Left cardiac atrium (tissue), 4 donors: ENCODE measurements around the gene SLC12A3. TPM values are rescaled to one million over a fixed set of nuclear protein-coding genes. Genes with fewer than 3 reads are reported as not detected.
A peak's percentile ranks its signal among the peaks of the same experiment; 100 is the strongest.
"Not testable (repeated sequence)": the region's sequence is repeated elsewhere in the genome, so short reads cannot be mapped to it uniquely, and the experiment has no call there.

Experiments used
- ATAC-seq, 2 donors: fragments of 200-7000 bp; cut with Tn5 transposase; one replicate each; pipeline ENCODE4 v1.9.1; 2020; ENCODE audit warnings: mild to moderate bottlenecking in 2 of 2, moderate library complexity in 2 of 2
- DNase-seq: peaks from one replicate; pipeline ENCODE4 v3.0.0-alpha.2; 2020
- intact Hi-C, 2 donors: fragments of 100-400 bp; cut with DNase I; formaldehyde crosslinking; loops; one replicate each; pipeline versions ENCODE4 v1.14.1 to v1.15.1; 2022 to 2023
- total RNA-seq, 2 donors: library from RNA; stranded (reverse); fragmentation: NEBNext Ultra II Directional; extraction: Animal tissue kit (Norgen Biotek cat#: 25700); gene quantifications; one replicate each; pipeline ENCODE4 v1.2.1, GENCODE V29; 2021
- donor health status: DM: no; HTN: yes; CAD: no.
- donor health status: DM: no; HTN: yes; CAD: no; lungs with severe emphysema.
- donor health status: DM: yes; HTN: yes; CAD: no.
- donor health status: Dilated cardiomyopathy.

The SLC12A3 gene
- total RNA-seq, 2 donors from 2014 or later, result not detected

GRCh38 chr16:56931892-56932720 lies 67.1 kb downstream of the SLC12A3 start, which contains the start of gene HERPUD1:
Gene HERPUD1, plus strand, starts transcription at chr16:56932142. Its CDS starts 103 bp downstream, at chr16:56932245.
- peak; percentile 96 to 97 for ATAC-seq
- intact Hi-C loops, result no loop called here

GRCh38 chr16:56932721-56933619 lies 68.0 kb downstream of the SLC12A3 start:
- peak; percentile 82 for DNase-seq
- intact Hi-C loops, result no loop called here
- ATAC-seq, result peak; percentile 74 to 76

More at GRCh38 chr16:56931892-56932720, 67.1 kb downstream of the SLC12A3 start, which contains the start of gene HERPUD1:
- peak; percentile 99 for DNase-seq

- intact Hi-C loops, result no loop called here
- DNase-seq (no peak), ATAC-seq (no peak)
Observed at GRCh38 chr16:56933828-56934598, 69.0 kb downstream of the SLC12A3 start.

- ATAC-seq, DNase-seq, intact Hi-C loops: not testable (repeated sequence)
Observed at GRCh38 chr16:56934599-56935145, 69.7 kb downstream of the SLC12A3 start.

GRCh38 chr16:56935201-56935600 lies 70.2 kb downstream of the SLC12A3 start:
- no peak for ATAC-seq
- no peak for DNase-seq
- intact Hi-C loops, result no loop called here

- DNase-seq (no peak), ATAC-seq (no peak)
- intact Hi-C loops, result no loop called here
Observed at GRCh38 chr16:56936491-56936890, 71.5 kb downstream of the SLC12A3 start.

- DNase-seq (no peak), ATAC-seq (no peak)
- intact Hi-C loops, result no loop called here
Observed at GRCh38 chr16:56936950-56937349, 71.9 kb downstream of the SLC12A3 start.

- no peak for DNase-seq
- peak; percentile 9 to 19 for ATAC-seq
- intact Hi-C loops, result no loop called here
Observed at GRCh38 chr16:56938664-56939513, 73.9 kb downstream of the SLC12A3 start.

GRCh38 chr16:56939801-56940200 lies 74.8 kb downstream of the SLC12A3 start:
- no peak for ATAC-seq

GRCh38 chr16:56941092-56941491 lies 76.1 kb downstream of the SLC12A3 start:
- intact Hi-C loops, result no loop called here
- DNase-seq (no peak), ATAC-seq (no peak)

More at GRCh38 chr16:56939801-56940200, 74.8 kb downstream of the SLC12A3 start:
- no peak for DNase-seq
- intact Hi-C loops, result no loop called here

GRCh38 chr16:56941856-56942331 lies 76.9 kb downstream of the SLC12A3 start:
- DNase-seq, result no peak
- intact Hi-C loops, result no loop called here
- no peak for ATAC-seq

GRCh38 chr16:56943761-56944375 lies 78.9 kb downstream of the SLC12A3 start:
- intact Hi-C loops, result no loop called here
- DNase-seq (no peak), ATAC-seq (no peak)

- ATAC-seq (no peak), DNase-seq (no peak)
- intact Hi-C loops, result no loop called here
Observed at GRCh38 chr16:56944954-56945839, 80.2 kb downstream of the SLC12A3 start.

- intact Hi-C loops, result no loop called here
- ATAC-seq (no peak), DNase-seq (no peak)
Observed at GRCh38 chr16:56945847-56946527, 81.0 kb downstream of the SLC12A3 start.

GRCh38 chr16:56946767-56947603 lies 82.0 kb downstream of the SLC12A3 start:
- intact Hi-C loops, result no loop called here
- ATAC-seq, result peak in 1 of 2 donors; percentile 6
- no peak for DNase-seq
